NCI-H1930 (cell line): Measurements from ENCODE around the gene RCOR2.
"Not testable (repeated sequence)": the region's sequence is repeated elsewhere in the genome, so short reads cannot be mapped to it uniquely, and the experiment has no call there.

Experiments
- DNase-seq, 2 experiments: peaks; one replicate each; lab custom pipeline; 2025; lab: John Stamatoyannopoulos, UW

Gene RCOR2

DNA sequence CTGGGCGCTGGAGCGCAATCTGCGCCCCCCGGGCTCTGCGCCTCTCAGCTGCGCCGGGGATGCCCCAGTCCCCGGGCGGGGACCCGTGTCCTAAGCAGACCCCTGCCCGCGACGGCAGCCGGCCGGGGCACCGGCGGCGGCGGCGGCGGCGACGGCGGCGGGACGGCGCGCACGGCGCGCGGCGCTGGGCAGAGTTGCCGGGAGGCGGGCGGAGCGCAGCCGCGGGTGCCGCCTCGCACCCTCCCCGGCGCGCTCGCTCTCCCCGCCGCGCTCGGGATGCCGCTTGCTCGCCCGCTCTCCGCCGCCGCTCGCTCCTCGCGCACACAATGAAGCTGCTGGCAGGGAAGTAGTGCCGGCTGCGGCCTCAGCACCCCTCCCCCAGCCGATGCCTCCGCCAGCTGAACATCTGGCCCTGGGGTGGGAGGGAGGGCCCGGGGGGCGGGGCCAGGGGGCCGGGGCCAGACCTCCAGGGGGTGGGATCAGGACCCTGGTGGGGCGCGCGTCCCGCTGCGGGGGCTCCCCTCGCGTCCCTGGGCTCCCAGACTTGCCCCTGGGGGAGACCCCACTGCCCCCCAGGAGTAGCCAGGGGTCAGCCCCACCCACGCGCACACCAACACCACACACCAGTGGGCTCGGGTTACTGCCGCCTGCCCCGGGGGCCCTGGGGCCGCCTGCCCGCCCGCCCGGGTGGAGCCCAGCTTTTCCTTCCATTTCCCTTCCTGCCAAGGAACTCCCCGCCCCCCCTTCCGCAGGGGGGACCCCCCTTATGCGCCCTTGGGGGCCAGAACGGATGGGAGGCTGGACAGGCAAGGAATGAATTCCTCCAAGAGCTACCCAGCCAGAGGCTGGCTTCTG is at the start of gene RCOR2:
RCOR2 (minus strand) TSS at position 328 of the 855 bp plus-strand sequence. CDS start 708 bp downstream, outside the sequence.
- DNase-seq = peak; percentile 75 to 78

DNA sequence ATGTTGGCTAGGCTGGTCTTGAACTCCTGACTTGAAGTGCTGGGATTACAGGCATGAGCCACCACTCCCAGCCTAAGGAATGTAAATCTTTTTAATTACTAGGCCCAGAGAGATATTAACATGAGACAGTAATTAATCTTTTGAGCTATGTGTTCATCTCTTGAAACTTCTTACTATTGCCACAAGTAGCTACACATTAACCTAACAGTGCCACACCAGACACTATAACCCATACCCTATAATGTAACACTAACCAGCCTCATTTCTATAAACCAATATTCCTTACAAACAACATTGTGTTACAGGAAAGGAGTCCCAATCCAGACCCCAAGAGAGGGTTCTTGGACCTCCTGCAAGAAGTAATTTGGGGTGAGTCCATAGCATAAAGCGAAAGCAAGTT is 49.5 kb upstream of the RCOR2 start:
- DNase-seq = no peak

DNA sequence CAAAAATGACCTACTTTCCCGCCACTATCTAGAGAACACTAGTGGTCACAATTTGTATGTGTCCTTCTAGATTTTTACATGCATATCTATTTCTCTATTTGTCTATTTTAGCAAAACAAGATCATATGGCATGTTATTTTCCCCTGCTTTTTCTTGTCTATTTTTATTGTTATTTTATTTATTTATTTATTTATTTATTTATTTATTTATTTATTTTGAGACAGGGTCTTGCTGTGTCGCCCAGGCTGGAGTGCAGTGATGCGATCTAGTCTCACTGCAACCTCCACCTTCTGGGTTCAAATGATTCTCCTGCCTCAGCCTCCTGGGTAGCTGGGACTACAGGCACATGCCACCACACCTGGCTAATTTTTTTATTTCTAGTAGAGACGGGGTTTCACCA is 46.9 kb upstream of the RCOR2 start:
- DNase-seq = not testable (repeated sequence)

DNA sequence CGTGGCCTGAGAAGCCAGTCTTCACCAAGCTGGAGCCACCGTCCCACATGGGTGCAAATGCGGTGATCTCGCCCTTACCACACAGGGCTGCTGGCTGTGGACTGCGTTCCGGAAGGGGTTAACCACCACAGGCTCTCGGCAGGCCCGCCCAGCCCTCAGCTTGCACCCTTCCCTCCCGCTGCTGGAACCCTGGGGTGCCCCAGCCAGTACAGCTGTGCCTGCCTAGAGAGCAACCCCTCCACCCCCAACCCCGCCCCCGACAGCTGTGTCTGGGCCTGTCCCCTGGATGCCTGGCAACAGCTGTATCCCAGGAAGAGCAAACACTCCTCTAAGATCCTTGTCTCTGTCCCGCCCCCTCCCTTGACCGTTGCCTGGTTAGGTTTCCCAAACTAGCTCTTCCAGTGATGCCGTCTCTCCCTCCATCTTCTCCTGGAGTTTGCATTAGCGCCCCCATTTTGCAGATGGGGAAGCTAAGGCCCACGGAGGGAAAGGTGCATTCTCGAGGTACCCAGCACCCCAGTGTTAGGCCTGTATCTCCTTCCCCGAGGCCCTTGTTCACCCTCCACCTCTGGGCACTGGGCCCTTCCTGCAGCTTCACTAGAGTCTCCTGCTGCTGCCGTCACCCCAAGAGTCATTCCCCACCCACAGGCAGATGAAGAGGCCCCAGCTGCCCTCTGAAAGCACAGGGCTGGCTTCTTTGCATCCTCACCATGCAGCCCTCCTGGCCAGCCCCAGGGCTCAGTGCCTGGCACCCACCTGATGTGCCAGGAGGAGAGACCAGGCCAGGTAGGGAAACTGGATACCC is 44.8 kb upstream of the RCOR2 start:
- no peak for DNase-seq

DNA sequence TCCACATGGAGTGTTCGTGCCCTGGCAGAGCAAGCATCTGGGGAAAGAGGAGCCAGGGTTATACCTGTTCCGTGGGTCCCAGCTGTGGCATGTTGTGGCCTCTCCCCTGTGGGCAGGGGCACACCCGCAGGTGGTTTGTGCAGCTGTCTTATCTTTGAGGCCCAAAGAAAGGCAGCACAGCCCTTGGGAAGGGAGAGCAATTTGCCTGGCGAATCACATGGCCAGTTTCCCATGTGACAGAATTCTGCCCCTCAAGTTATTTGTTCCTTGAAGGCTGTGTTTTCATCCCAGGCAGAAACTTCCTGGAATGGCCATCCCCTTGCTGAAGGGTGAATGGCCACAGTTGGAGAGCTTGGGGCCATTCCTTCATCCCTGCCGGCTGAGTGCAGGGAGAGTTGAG is 41.0 kb upstream of the RCOR2 start:
- no peak for DNase-seq

DNA sequence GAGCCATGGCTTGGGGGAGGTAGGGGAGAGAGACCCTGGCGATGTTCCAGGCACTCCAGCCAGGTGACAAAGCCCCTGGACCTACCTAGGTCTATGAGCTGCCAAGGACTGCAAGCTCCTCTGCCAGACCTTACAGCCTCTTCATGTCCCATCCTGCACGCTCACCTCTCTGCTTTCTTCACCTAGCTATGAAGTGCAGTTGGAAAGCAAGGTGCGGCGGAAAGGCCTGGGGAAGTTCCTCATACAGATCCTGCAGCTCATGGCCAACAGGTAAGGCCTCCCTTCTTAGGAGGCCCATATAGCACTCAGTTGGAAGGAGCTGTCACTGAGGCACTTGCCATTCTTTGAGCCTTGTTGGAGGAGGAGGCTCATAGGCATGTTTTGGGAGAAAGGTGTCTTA is 35.6 kb upstream of the RCOR2 start:
- DNase-seq = no peak

GRCh38 chr11:63951779-63952536 is 35.0 kb upstream of the RCOR2 start:
- no peak for DNase-seq

GRCh38 chr11:63945477-63946163 is 28.7 kb upstream of the RCOR2 start:
- peak; percentile 42 to 47 for DNase-seq

- no peak for DNase-seq
Measured at GRCh38 chr11:63944987-63945386, 28.0 kb upstream of the RCOR2 start.

DNA sequence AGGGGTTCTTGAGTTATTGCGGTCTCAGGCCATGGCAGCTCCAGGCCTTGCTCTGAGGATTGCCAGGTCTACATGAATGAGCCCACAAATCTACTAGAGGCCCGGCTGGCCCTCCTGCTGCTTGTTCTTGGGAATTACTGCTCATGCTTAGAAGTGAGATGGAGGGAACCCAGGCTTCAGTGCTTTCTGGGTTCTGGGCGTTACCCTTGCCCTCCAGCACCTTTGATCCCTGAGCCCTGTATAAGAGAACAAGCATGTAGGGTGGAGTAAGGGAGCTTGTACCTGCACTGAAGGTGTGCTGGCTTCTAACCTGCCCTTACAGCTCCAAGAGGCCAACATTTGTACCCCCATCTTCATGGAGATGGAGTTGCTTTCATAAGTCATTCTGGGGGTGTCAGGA is 25.8 kb upstream of the RCOR2 start:
- DNase-seq = no peak

DNA sequence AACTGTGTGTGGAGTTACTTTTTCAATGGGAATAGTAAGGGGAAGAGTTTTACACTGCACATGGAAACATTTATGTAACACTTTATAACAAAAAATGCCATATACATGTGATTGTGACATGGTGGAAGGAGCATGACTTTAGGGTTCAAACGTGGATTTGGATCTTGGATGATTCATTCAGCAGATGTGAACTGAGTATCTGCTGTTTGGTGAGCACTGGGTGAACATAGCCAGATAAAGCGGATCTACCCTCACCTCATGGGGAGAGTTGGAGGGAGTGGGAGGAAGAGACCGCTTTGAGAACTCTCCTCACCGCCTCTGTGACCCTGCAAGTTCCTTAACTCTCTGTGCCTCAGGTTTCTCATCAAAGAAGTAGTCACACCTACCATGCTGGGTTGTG is 24.9 kb upstream of the RCOR2 start:
- no peak for DNase-seq

- DNase-seq = no peak
Measured at GRCh38 chr11:63940786-63941185, 23.8 kb upstream of the RCOR2 start.

- no peak for DNase-seq
Measured at GRCh38 chr11:63939397-63939891, 22.5 kb upstream of the RCOR2 start.

DNA sequence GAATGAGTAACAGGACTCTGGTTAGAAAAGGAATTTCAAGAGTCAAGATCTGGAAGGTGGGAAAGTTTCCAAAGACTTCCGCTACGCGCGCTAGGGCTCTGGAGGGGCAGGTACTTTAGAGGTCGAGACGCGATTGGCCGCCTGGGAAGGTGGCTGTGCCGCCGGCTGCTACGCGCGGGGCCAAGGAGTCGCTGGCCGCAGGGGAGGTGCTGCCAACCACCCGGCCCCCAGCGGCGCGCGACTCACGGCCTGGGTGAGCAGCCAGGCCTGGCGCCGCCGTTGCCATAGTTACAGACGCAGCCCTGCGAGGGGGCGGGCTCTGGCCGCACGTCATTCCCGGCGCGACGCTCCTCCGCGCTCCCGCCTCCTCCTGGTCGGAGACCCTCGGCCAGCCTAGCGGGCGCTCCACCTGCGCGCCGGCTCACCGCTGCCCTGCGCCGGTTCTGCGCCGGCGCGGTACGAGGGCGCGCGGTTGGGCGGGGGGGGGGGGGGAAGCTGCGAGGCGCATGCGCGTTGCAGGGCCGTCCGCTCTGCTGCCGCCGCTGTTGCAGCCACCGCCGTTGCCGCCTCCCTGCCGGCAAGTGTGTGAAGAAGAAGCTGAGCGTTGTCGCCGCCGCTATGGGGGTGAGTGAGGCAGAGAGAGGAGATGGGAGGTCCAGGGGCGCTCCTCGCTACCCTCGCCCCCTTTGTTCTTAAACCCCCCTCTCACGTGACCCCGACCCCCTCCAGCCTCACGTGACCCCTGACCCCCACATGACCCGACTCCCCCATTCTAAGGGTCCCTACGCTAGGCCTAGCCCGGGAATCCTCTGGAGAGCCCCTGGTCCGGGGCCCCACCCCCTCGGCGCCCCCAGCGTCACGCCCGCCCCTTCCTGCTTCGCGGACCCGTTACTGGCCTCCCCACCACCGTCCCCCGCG is 21.8 kb upstream of the RCOR2 start, which contains the start of gene NAA40:
NAA40 (plus strand) TSS at position 524 of the 918 bp plus-strand sequence; CDS start at position 619, 95 bp downstream.
- peak; percentile 95 to 98 for DNase-seq

DNA sequence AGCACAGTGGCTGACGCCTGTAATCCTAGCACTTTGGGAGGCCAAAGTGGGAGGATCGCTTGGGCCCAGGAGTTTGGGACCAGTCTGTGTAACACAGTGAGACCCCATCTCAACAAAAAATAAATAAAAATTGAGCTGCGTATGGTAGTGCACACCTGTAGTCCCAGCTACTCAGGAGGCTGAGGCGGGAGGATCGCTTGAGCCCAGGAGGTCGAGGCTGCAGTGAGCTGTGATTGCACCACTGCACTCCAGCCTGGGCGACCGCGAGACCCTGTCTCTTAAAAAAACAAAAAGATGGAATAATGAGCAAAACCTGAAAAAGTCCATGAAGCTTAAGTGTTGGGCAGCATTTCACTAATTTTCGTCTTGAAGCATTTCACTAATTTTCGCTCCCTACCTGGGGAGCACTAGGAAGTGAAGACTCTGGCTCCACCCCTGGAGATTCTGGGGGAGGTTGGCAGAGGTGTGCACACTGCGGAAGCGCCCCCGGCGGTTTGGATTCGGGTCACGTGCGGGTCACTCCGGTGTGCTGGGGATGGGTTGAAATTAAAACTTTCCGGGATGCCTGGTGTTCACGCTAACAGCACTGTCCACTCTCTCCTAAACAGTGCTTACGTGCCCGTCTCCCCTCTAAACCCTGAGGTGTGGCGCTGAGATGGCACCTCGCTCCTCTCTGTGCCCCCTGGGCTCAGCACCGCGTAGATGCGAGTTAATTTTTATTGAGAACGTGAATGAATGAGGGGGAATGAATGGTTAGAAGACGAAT is 20.9 kb upstream of the RCOR2 start:
- DNase-seq = peak; percentile 39 to 49

DNA sequence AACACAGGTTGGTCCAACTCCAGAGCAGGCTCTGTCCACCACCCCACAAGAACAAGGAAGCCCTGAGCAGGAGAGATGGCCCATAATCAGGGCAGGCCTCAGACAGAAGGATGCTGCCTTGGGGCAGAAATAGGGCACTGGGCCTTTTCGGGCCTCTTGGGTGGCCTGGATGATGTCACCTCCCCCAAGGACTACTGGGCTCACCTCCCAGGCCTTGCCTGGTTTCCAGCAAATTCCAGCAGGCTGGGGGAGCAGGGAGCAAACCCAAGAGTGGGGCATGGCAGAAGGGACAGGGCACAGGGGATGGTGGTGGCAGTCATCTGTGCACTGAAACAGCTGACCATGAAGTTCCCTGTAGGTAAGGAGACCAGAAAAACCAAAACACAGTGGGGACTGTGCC is 16.5 kb upstream of the RCOR2 start:
- no peak for DNase-seq

GRCh38 chr11:63931876-63932275 is 14.9 kb upstream of the RCOR2 start:
- DNase-seq = no peak

DNA sequence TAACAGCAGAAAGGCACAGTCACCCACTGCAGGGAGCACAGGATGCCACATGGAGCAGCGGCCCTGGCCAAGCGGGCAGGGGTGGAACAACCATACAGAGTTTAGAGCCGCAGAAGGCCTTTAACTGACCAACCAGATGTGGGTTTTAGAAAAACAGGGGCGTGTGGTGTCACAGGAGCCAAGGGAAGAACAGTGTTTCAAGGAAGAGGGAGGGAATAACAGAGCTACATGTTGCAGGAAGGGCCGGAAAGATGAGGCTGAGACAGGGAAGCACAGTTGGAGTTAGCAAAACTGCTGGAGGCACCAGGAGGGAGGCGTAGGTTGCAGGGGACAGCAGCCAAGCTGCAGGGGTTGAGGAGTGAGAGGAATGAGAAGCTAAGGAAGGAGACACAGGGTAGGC is 14.1 kb upstream of the RCOR2 start:
- DNase-seq = no peak

GRCh38 chr11:63929616-63930015 is 12.7 kb upstream of the RCOR2 start:
- DNase-seq = no peak

GRCh38 chr11:63923319-63923718 is 6.4 kb upstream of the RCOR2 start:
- no peak for DNase-seq
